Retina (tissue), 1 donor: ENCODE measurements around the gene CCDC33.

Source experiments
- DNase-seq: peaks from one replicate; pipeline ENCODE4 v3.0.0-alpha.2; 2016

CCDC33 gene

GRCh38 chr15:74384881-74385643 lies 148.9 kb downstream of the CCDC33 start:
- no peak for DNase-seq

GRCh38 chr15:74385733-74386132 lies 149.6 kb downstream of the CCDC33 start:
- DNase-seq: no peak
